Activated B cell treated with CpG ODN at 0.5 μM for 24 hours (primary cell): Measurements from ENCODE around the gene FAM53A. TPM values are rescaled to one million over a fixed set of nuclear protein-coding genes. Genes with fewer than 3 reads are reported as not detected.

Experiments used
- ATAC-seq: fragments of 200-7000 bp; cut with Tn5 transposase; one replicate; pipeline ENCODE4 v1.10.0; 2021; ENCODE audit warnings: low read depth, mild to moderate bottlenecking, moderate library complexity
- CTCF ChIA-PET: fragments of 350-600 bp; sonication (Branson Sonifier 250); formaldehyde crosslinking; loops from one replicate; lab custom pipeline; 2021; ENCODE audit warnings: antibody characterized with exemption; lab: Charles Lee
- POLR2A ChIA-PET: fragments of 350-600 bp; sonication (Branson Sonifier 250); formaldehyde crosslinking; loops from one replicate; lab custom pipeline; 2021; ENCODE audit warnings: antibody characterized with exemption; lab: Charles Lee
- DNase-seq: peaks from one replicate; pipeline ENCODE4 v3.0.0; 2022
- H3K27ac Mint-ChIP-seq: one replicate; pipeline ENCODE4 v1.8.0; 2020; ENCODE audit warnings: mixed read lengths
- H3K27me3 Mint-ChIP-seq: one replicate; pipeline ENCODE4 v1.8.0; 2021; ENCODE audit warnings: mixed read lengths
- H3K36me3 Mint-ChIP-seq: one replicate; pipeline ENCODE4 v1.8.0; 2021; ENCODE audit warnings: low read depth, mixed read lengths
- H3K4me1 Mint-ChIP-seq: one replicate; pipeline ENCODE4 v1.8.0; 2021; ENCODE audit warnings: mixed read lengths
- H3K4me3 Mint-ChIP-seq: one replicate; pipeline ENCODE4 v1.8.0; 2020; ENCODE audit warnings: mild to moderate bottlenecking, mixed read lengths
- H3K9me3 Mint-ChIP-seq: one replicate; pipeline ENCODE4 v1.8.0; 2020; ENCODE audit warnings: mixed read lengths
- CTCF ChIP-seq: fragments of 200-600 bp; IDR thresholded peaks from one replicate; pipeline ENCODE4 v1.8.0; 2022; ENCODE audit warnings: antibody characterized with exemption, mild to moderate bottlenecking
- intact Hi-C: fragments of 100-400 bp; cut with micrococcal nuclease; formaldehyde crosslinking; loops from one replicate; pipeline ENCODE4 v1.15.1; 2024
- total RNA-seq: library from RNA; stranded (reverse); gene quantifications from 2 replicates; pipeline ENCODE4 v1.2.3, GENCODE V29; 2022

Gene FAM53A
- total RNA-seq, 1 donor from 2014 or later, result 1.2 TPM

- POLR2A ChIA-PET, result no interaction called here
These were observed 26.0 kb downstream of the FAM53A start for GRCh38 chr4:1658146-1658545.

GRCh38 chr4:1656986-1657385 lies 27.1 kb downstream of the FAM53A start:
- intact Hi-C loops, result no loop called here
- no peak for TF ChIP-seq CTCF
- DNase-seq, result no peak
- Mint-ChIP-seq H3K27ac (no peak overlapping the region), H3K27me3 (no peaks in the 10 kb centered on the region), H3K36me3 (peaks cover 2% of the 10 kb centered on the region), H3K9me3 (no peaks in the 10 kb centered on the region), H3K4me1 (no peaks in the 10 kb centered on the region), H3K4me3 (no peak overlapping the region)
- no peak for ATAC-seq
- CTCF ChIA-PET, result no interaction called here
- POLR2A ChIA-PET, result no interaction called here

More at GRCh38 chr4:1658146-1658545, 26.0 kb downstream of the FAM53A start:
- Mint-ChIP-seq H3K36me3 (peaks cover 2% of the 10 kb centered on the region), H3K4me1 (no peaks in the 10 kb centered on the region), H3K27me3 (no peaks in the 10 kb centered on the region), H3K9me3 (no peaks in the 10 kb centered on the region), H3K27ac (no peak overlapping the region), H3K4me3 (no peak overlapping the region)
- intact Hi-C loops, result no loop called here
- no peak for DNase-seq
- TF ChIP-seq CTCF, result no peak
- no peak for ATAC-seq
- CTCF ChIA-PET, result no interaction called here

GRCh38 chr4:1656132-1656531 lies 28.0 kb downstream of the FAM53A start:
- no peaks in the 10 kb centered on the region for H3K9me3 Mint-ChIP-seq
- H3K4me1 Mint-ChIP-seq, result no peaks in the 10 kb centered on the region
- H3K36me3 Mint-ChIP-seq, result peaks cover 2% of the 10 kb centered on the region
- H3K4me3 Mint-ChIP-seq, result no peak overlapping the region
- ChIA-PET POLR2A (no interaction called here), CTCF (no interaction called here)
- no peak for TF ChIP-seq CTCF
- no peak overlapping the region for H3K27ac Mint-ChIP-seq
- intact Hi-C loops, result no loop called here
- DNase-seq, result no peak
- no peak for ATAC-seq
- H3K27me3 Mint-ChIP-seq, result no peaks in the 10 kb centered on the region

GRCh38 chr4:1655676-1656075 lies 28.4 kb downstream of the FAM53A start:
- ChIA-PET CTCF (no interaction called here), POLR2A (no interaction called here)
- ATAC-seq (no peak), DNase-seq (no peak)
- no peak overlapping the region for H3K4me3 Mint-ChIP-seq
- H3K27ac Mint-ChIP-seq, result no peak overlapping the region
- TF ChIP-seq CTCF, result no peak
- no peaks in the 10 kb centered on the region for H3K4me1 Mint-ChIP-seq
- no peaks in the 10 kb centered on the region for H3K27me3 Mint-ChIP-seq
- H3K9me3 Mint-ChIP-seq, result no peaks in the 10 kb centered on the region
- intact Hi-C loops, result no loop called here
- peaks cover 2% of the 10 kb centered on the region for H3K36me3 Mint-ChIP-seq

- Mint-ChIP-seq H3K9me3 (no peaks in the 10 kb centered on the region), H3K4me3 (no peak overlapping the region), H3K27me3 (no peaks in the 10 kb centered on the region), H3K4me1 (no peaks in the 10 kb centered on the region), H3K36me3 (peaks cover 2% of the 10 kb centered on the region), H3K27ac (no peak overlapping the region)
- intact Hi-C loops, result no loop called here
- POLR2A ChIA-PET, result no interaction called here
- CTCF ChIA-PET, result no interaction called here
- no peak for ATAC-seq
- DNase-seq, result no peak
- TF ChIP-seq CTCF, result no peak
These were observed 29.0 kb downstream of the FAM53A start for GRCh38 chr4:1655081-1655480.
